ENCODE data around the gene OASL. TPM values are rescaled to one million over a fixed set of nuclear protein-coding genes. Genes with fewer than 3 reads are reported as not detected.
"Not testable (repeated sequence)": the region's sequence is repeated elsewhere in the genome, so short reads cannot be mapped to it uniquely, and the experiment has no call there.

Gene OASL
- total RNA-seq, 2 experiments from 2014 or later = 11.1 to 11.4 TPM

GRCh38 chr12:121085506-121086353 is 46.7 kb upstream of the OASL start:
- no peak for ATAC-seq
- H3K9me3 Mint-ChIP-seq = no peaks in the 10 kb centered on the region
- peaks cover 14% of the 10 kb centered on the region for H3K4me1 Mint-ChIP-seq (ENCODE audit: low read depth)
- CTCF ChIA-PET = interaction anchor here (0.6 to 1.8 kb wide), 3 partner anchors 26 to 384 kb away, joined by 3 to 11 read pairs (median 3); no protein-coding TSS in a partner anchor
- no peaks in the 10 kb centered on the region for H3K36me3 Mint-ChIP-seq (ENCODE audit: low read depth)
- DNase-seq = no peak
- H3K27me3 Mint-ChIP-seq = no peaks in the 10 kb centered on the region
- no peak overlapping the region for H3K27ac Mint-ChIP-seq
- no peak for TF ChIP-seq CTCF (IDR thresholded peaks at IDR 0.05)
- POLR2A ChIA-PET = interaction anchor here (1.1 to 1.2 kb wide), 2 partner anchors 11 to 81 kb away, joined by 3 to 5 read pairs; no protein-coding TSS in a partner anchor
- no peak overlapping the region for H3K4me3 Mint-ChIP-seq
- intact Hi-C loops (cut with micrococcal nuclease) = no loop called here

DNA sequence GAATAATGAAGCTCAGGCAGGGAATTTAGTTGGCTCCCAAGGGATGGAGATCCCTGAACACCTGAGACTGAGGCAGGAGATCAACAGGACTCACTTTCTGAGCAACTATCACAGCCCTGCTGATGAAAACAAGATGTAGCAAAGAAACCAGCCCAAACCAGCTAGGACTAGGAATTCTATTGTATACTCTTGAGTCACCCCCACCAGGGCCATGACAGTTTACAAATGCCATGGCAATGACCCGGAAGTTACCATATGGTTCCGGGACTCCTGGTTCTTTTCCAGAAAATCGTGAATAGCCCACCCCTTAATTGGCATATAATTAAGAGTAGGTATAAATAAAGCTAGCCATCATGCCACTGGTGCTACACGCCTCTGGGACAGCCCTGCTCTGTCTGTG is 46.0 kb upstream of the OASL start:
- no peak for TF ChIP-seq CTCF (IDR thresholded peaks at IDR 0.05)
- ATAC-seq (no peak), DNase-seq (no peak)
- Mint-ChIP-seq H3K27me3 (no peaks in the 10 kb centered on the region), H3K27ac (no peak overlapping the region), H3K9me3 (no peaks in the 10 kb centered on the region), H3K36me3 (ENCODE audit: low read depth) (no peaks in the 10 kb centered on the region), H3K4me3 (no peak overlapping the region), H3K4me1 (ENCODE audit: low read depth) (peaks cover 14% of the 10 kb centered on the region)
- intact Hi-C loops (cut with micrococcal nuclease) = no loop called here
- CTCF ChIA-PET = interaction anchor here (0.6 to 1.2 kb wide), 2 partner anchors 79 to 384 kb away, joined by 3 read pairs; no protein-coding TSS in a partner anchor
- POLR2A ChIA-PET = no interaction called here

DNA sequence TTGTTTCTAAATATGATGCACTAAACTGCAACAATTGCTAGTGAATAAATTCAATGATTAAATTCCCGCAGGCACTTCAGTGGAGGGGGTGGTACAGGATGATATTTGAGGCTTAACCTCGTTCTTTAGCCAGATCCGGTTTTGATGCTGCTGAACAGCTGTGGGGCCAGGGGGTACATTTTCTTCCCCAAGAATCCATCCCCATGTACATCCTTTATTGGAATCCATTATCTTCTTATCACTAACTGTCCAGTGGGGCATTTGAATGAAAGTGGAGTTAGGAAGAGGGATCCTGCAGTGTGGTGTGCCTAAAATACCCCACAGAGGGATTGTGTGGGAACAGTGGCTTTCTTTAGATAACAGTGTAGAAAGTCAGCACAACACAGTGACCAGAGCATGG is 45.2 kb upstream of the OASL start:
- ATAC-seq (no peak), DNase-seq (no peak)
- Mint-ChIP-seq H3K36me3 (ENCODE audit: low read depth) (no peaks in the 10 kb centered on the region), H3K27me3 (no peaks in the 10 kb centered on the region), H3K4me3 (no peak overlapping the region), H3K27ac (no peak overlapping the region), H3K4me1 (ENCODE audit: low read depth) (peaks cover 12% of the 10 kb centered on the region), H3K9me3 (no peaks in the 10 kb centered on the region)
- no peak for TF ChIP-seq CTCF (IDR thresholded peaks at IDR 0.05)
- intact Hi-C loops (cut with micrococcal nuclease) = no loop called here
- ChIA-PET CTCF (interaction anchor here (1.2 kb wide), 1 partner anchor 78 kb away, joined by 3 read pairs; no protein-coding TSS in a partner anchor), POLR2A (no interaction called here)

DNA sequence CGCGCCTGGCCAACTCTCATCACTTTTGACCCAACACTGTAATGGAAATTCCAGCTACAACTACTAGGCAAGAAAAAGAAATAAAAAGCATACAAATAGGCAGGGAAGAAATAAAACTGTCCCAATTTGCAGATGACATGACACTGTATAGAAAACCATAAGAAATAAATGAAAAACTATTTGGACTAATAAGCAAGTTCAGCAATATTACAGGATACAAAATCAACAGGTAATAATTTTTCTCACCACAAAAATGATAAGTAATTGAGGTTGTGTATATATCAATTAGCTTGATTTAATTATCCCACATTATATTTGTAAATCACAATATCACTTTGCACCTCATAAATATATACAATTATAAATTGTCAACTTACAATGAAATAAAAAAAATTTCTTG is 41.9 kb upstream of the OASL start:
- H3K4me1 Mint-ChIP-seq (ENCODE audit: low read depth) = no peaks in the 10 kb centered on the region
- H3K36me3 Mint-ChIP-seq (ENCODE audit: low read depth) = no peaks in the 10 kb centered on the region
- H3K4me3 Mint-ChIP-seq = no peak overlapping the region
- no peak overlapping the region for H3K27ac Mint-ChIP-seq
- intact Hi-C loops (cut with micrococcal nuclease) = no loop called here
- no peaks in the 10 kb centered on the region for H3K9me3 Mint-ChIP-seq
- ATAC-seq = no peak
- no peak for DNase-seq
- ChIA-PET POLR2A (interaction anchor here (1.6 kb wide), 1 partner anchor 7 kb away, joined by 4 read pairs; no protein-coding TSS in a partner anchor), CTCF (interaction anchor here (1.1 to 1.2 kb wide), 2 partner anchors 16 to 21 kb away, joined by 3 to 5 read pairs; no protein-coding TSS in a partner anchor)
- H3K27me3 Mint-ChIP-seq = no peaks in the 10 kb centered on the region
- no peak for TF ChIP-seq CTCF (IDR thresholded peaks at IDR 0.05)

GRCh38 chr12:121079736-121080272 is 40.8 kb upstream of the OASL start:
- Mint-ChIP-seq H3K4me3 (no peak overlapping the region), H3K27me3 (no peaks in the 10 kb centered on the region), H3K27ac (no peak overlapping the region), H3K9me3 (no peaks in the 10 kb centered on the region), H3K36me3 (ENCODE audit: low read depth) (no peaks in the 10 kb centered on the region), H3K4me1 (ENCODE audit: low read depth) (no peaks in the 10 kb centered on the region)
- ATAC-seq (no peak), DNase-seq (no peak)
- no peak for TF ChIP-seq CTCF (IDR thresholded peaks at IDR 0.05)
- CTCF ChIA-PET = no interaction called here
- intact Hi-C loops (cut with micrococcal nuclease) = no loop called here
- POLR2A ChIA-PET = interaction anchor here (0.6 to 1.6 kb wide), 3 partner anchors 8 to 30 kb away, joined by 3 to 4 read pairs (median 3); no protein-coding TSS in a partner anchor

DNA sequence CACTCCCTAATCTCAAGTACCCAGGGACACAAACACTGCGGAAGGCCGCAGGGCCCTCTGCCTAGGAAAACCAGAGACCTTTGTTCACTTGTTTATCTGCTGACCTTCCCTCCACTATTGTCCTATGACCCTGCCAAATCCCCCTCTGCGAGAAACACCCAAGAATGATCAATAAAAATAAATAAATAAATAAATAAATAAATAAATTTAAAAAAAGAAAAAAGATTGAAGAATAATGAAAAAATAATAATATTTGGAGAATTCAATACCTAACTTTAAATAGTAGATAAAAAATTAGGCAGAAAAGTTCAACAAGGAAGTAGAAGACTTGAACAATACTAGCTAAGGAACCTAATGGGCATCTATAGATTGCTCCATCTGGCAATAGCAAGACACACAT is 38.4 kb upstream of the OASL start:
- H3K27me3 Mint-ChIP-seq; H3K4me3 Mint-ChIP-seq; DNase-seq; ATAC-seq; POLR2A ChIA-PET; H3K4me1 Mint-ChIP-seq (ENCODE audit: low read depth); H3K36me3 Mint-ChIP-seq (ENCODE audit: low read depth); CTCF ChIA-PET; H3K9me3 Mint-ChIP-seq; H3K27ac Mint-ChIP-seq; intact Hi-C loops (cut with micrococcal nuclease): not testable (repeated sequence)

DNA sequence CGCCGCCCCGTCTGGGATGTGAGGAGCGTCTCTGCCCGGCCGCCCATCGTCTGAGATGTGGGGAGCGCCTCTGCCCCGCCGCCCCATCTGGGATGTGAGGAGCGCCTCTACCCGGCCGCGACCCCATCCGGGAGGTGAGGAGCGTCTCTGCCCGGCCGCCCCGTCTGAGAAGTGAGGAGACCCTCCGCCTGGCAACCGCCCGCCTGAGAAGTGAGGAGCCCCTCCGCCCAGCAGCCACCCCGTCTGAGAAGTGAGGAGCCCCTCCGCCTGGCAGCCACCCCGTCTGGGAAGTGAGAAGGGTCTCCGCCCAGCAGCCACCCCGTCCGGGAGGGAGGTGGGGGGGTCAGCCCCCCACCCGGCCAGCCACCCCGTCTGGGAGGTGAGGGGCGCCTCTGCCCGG is 36.9 kb upstream of the OASL start:
- H3K27ac Mint-ChIP-seq; H3K4me1 Mint-ChIP-seq (ENCODE audit: low read depth); DNase-seq; intact Hi-C loops (cut with micrococcal nuclease); H3K27me3 Mint-ChIP-seq; H3K4me3 Mint-ChIP-seq; ATAC-seq; POLR2A ChIA-PET; CTCF ChIA-PET; H3K36me3 Mint-ChIP-seq (ENCODE audit: low read depth): not testable (repeated sequence)
- peaks cover 11% of the 10 kb centered on the region for H3K9me3 Mint-ChIP-seq
